Progenitor cell of endocrine pancreas (in vitro differentiated cells): Measurements from ENCODE around the gene ZFP92. TPM values are rescaled to one million over a fixed set of nuclear protein-coding genes. Genes with fewer than 3 reads are reported as not detected.

Source experiments
- DNase-seq: peaks from one replicate; pipeline ENCODE4 v3.0.0; 2021; ENCODE audit warnings: low spot score; ENCODE audit not compliant: unreplicated experiment
- H3K27ac Mint-ChIP-seq: 2 replicates; pipeline ENCODE4 v1.8.0; 2021; ENCODE audit warnings: mild to moderate bottlenecking, moderate library complexity, mixed read lengths
- H3K27me3 Mint-ChIP-seq: 2 replicates; pipeline ENCODE4 v1.8.0; 2021; ENCODE audit warnings: mixed read lengths
- H3K36me3 Mint-ChIP-seq: 2 replicates; pipeline ENCODE4 v1.8.0; 2022; ENCODE audit warnings: mixed read lengths; ENCODE audit not compliant: insufficient read depth
- H3K4me1 Mint-ChIP-seq: 2 replicates; pipeline ENCODE4 v1.8.0; 2021; ENCODE audit warnings: low read depth, mixed read lengths
- H3K4me3 Mint-ChIP-seq: 2 replicates; pipeline ENCODE4 v1.8.0; 2021; ENCODE audit warnings: low read depth, mild to moderate bottlenecking, moderate library complexity, mixed read lengths
- H3K9me3 Mint-ChIP-seq: 2 replicates; pipeline ENCODE4 v1.8.0; 2021; ENCODE audit warnings: low read depth, mixed read lengths
- CTCF ChIP-seq: fragments of 200-600 bp; sonication (generic); IDR thresholded peaks from one replicate; pipeline ENCODE4 v1.5.0; 2021; ENCODE audit warnings: antibody characterized with exemption, mild to moderate bottlenecking; ENCODE audit not compliant: unreplicated experiment
- total RNA-seq: library from RNA; stranded (reverse); gene quantifications from 2 replicates; pipeline ENCODE4 v1.2.1, GENCODE V29; 2021

Gene ZFP92
- total RNA-seq, 1 donor from 2014 or later = 0.38 TPM

GRCh38 chrX:153450114-153450948, 39.1 kb downstream of the ZFP92 start:
- no peak for DNase-seq
- H3K27me3 Mint-ChIP-seq = no peaks in the 10 kb centered on the region

GRCh38 chrX:153450949-153451277, 39.6 kb downstream of the ZFP92 start:
- no peaks in the 10 kb centered on the region for H3K9me3 Mint-ChIP-seq
- no peaks in the 10 kb centered on the region for H3K27me3 Mint-ChIP-seq
- peaks cover 1% of the 10 kb centered on the region for H3K36me3 Mint-ChIP-seq
- no peak for DNase-seq
- TF ChIP-seq CTCF = no peak
- H3K4me3 Mint-ChIP-seq = no peak overlapping the region
- no peak overlapping the region for H3K27ac Mint-ChIP-seq
- no peaks in the 10 kb centered on the region for H3K4me1 Mint-ChIP-seq

More at GRCh38 chrX:153450114-153450948, 39.1 kb downstream of the ZFP92 start:
- H3K27ac Mint-ChIP-seq = no peak overlapping the region
- H3K4me1 Mint-ChIP-seq = no peaks in the 10 kb centered on the region
- no peaks in the 10 kb centered on the region for H3K9me3 Mint-ChIP-seq
- H3K36me3 Mint-ChIP-seq = peaks cover 1% of the 10 kb centered on the region
- no peak overlapping the region for H3K4me3 Mint-ChIP-seq
- TF ChIP-seq CTCF = no peak

- no peak for DNase-seq
- no peaks in the 10 kb centered on the region for H3K27me3 Mint-ChIP-seq
- H3K36me3 Mint-ChIP-seq = peaks cover 5% of the 10 kb centered on the region
- no peak for TF ChIP-seq CTCF
- H3K27ac Mint-ChIP-seq = no peak overlapping the region
- peaks cover 6% of the 10 kb centered on the region for H3K9me3 Mint-ChIP-seq
- H3K4me1 Mint-ChIP-seq = no peaks in the 10 kb centered on the region
- no peak overlapping the region for H3K4me3 Mint-ChIP-seq
Observed at GRCh38 chrX:153454901-153455550, 43.8 kb downstream of the ZFP92 start.

GRCh38 chrX:153455571-153455970, 44.3 kb downstream of the ZFP92 start:
- H3K4me1 Mint-ChIP-seq = no peaks in the 10 kb centered on the region
- DNase-seq = no peak
- no peak overlapping the region for H3K4me3 Mint-ChIP-seq
- no peaks in the 10 kb centered on the region for H3K27me3 Mint-ChIP-seq
- no peak for TF ChIP-seq CTCF
- no peak overlapping the region for H3K27ac Mint-ChIP-seq
- H3K36me3 Mint-ChIP-seq = peaks cover 7% of the 10 kb centered on the region
- peaks cover 6% of the 10 kb centered on the region for H3K9me3 Mint-ChIP-seq

GRCh38 chrX:153456161-153456560, 44.9 kb downstream of the ZFP92 start:
- DNase-seq = no peak
- Mint-ChIP-seq H3K27me3 (no peaks in the 10 kb centered on the region), H3K36me3 (peaks cover 7% of the 10 kb centered on the region), H3K4me1 (no peaks in the 10 kb centered on the region), H3K9me3 (peaks cover 6% of the 10 kb centered on the region), H3K4me3 (no peak overlapping the region), H3K27ac (no peak overlapping the region)
- no peak for TF ChIP-seq CTCF
